GM18873 (cell line): Measurements from ENCODE around the gene PLA2G1B.

Experiments used
- ATAC-seq: cut with Tn5 transposase; IDR thresholded peaks from one replicate; pipeline ENCODE4 v1.9.1; 2021; ENCODE audit warnings: mild to moderate bottlenecking, moderate library complexity, moderate number of reproducible peaks; ENCODE audit not compliant: unreplicated experiment, low FRiP score

Gene PLA2G1B

GRCh38 chr12:120332523-120332922 lies 4.9 kb upstream of the PLA2G1B start:
- no peak for ATAC-seq

- no peak for ATAC-seq
Observed at GRCh38 chr12:120332041-120332440, 4.5 kb upstream of the PLA2G1B start.

- ATAC-seq, result no peak
Observed at GRCh38 chr12:120331390-120331789, 3.8 kb upstream of the PLA2G1B start.

GRCh38 chr12:120328228-120328627 lies 649 bp upstream of the PLA2G1B start:
- ATAC-seq, result no peak

GRCh38 chr12:120324841-120325417 lies 2.6 kb downstream of the PLA2G1B start:
- no peak for ATAC-seq

GRCh38 chr12:120323772-120324171 lies 3.8 kb downstream of the PLA2G1B start:
- no peak for ATAC-seq

GRCh38 chr12:120321382-120322202 lies 6.0 kb downstream of the PLA2G1B start:
- no peak for ATAC-seq

GRCh38 chr12:120317224-120318105 lies 10.1 kb downstream of the PLA2G1B start:
- peak; percentile 99 for ATAC-seq

GRCh38 chr12:120316798-120317223 lies 10.8 kb downstream of the PLA2G1B start:
- no peak for ATAC-seq

GRCh38 chr12:120314220-120314619 lies 13.4 kb downstream of the PLA2G1B start:
- no peak for ATAC-seq

GRCh38 chr12:120301962-120302815 lies 25.4 kb downstream of the PLA2G1B start, which contains the start of gene SIRT4:
TSS of gene SIRT4 (plus strand) at chr12:120302321. CDS start at chr12:120303562, 1,241 bp downstream.
- peak; percentile 86 for ATAC-seq

GRCh38 chr12:120292661-120293531 lies 34.7 kb downstream of the PLA2G1B start, which contains the start of gene RNU4-1:
TSS of gene RNU4-1 (minus strand) at chr12:120293237.
- no peak for ATAC-seq

GRCh38 chr12:120292411-120292660 lies 35.2 kb downstream of the PLA2G1B start:
- no peak for ATAC-seq

- ATAC-seq, result no peak
Observed at GRCh38 chr12:120290609-120291305, 36.8 kb downstream of the PLA2G1B start.

GRCh38 chr12:120287491-120287890 lies 40.1 kb downstream of the PLA2G1B start:
- ATAC-seq, result no peak

- no peak for ATAC-seq
Observed at GRCh38 chr12:120286768-120287490, 40.6 kb downstream of the PLA2G1B start.

- no peak for ATAC-seq
Observed at GRCh38 chr12:120284381-120284780, 43.2 kb downstream of the PLA2G1B start.

GRCh38 chr12:120283318-120283717 lies 44.3 kb downstream of the PLA2G1B start:
- no peak for ATAC-seq
